Cerebellar nuclear complex (tissue), 1 donor: ENCODE measurements around the gene SMARCA4.
"Not testable (repeated sequence)": the region's sequence is repeated elsewhere in the genome, so short reads cannot be mapped to it uniquely, and the experiment has no call there.

ENCODE experiments used
- DNase-seq, 2 experiments: peaks; one replicate each; lab custom pipeline; 2025; lab: John Stamatoyannopoulos, UW

The SMARCA4 gene

GRCh38 chr19:10928563-10929401, 32.0 kb upstream of the SMARCA4 start, which contains the start of the genes TIMM29 and YIPF2:
TSS of gene TIMM29 (plus strand) at chr19:10928811. CDS start at chr19:10928823, 12 bp downstream.
TSS of gene YIPF2 (minus strand) at chr19:10928639. CDS start at chr19:10928410, 229 bp downstream.
- DNase-seq, result peak; percentile 86 to 91

- DNase-seq, result no peak
Measured at GRCh38 chr19:10929402-10929794, 31.4 kb upstream of the SMARCA4 start.

- DNase-seq, result no peak
Measured at GRCh38 chr19:10935371-10936059, 25.3 kb upstream of the SMARCA4 start.

- DNase-seq, result peak in 1 of 2 experiments; percentile 60
Measured at GRCh38 chr19:10936661-10937084, 24.2 kb upstream of the SMARCA4 start.

GRCh38 chr19:10941649-10942048, 19.2 kb upstream of the SMARCA4 start:
- not testable (repeated sequence) for DNase-seq

- DNase-seq, result not testable (repeated sequence)
Measured at GRCh38 chr19:10943412-10943811, 17.4 kb upstream of the SMARCA4 start.

- DNase-seq, result no peak
Measured at GRCh38 chr19:10945264-10945663, 15.6 kb upstream of the SMARCA4 start.

- peak in 1 of 2 experiments; percentile 4 for DNase-seq
Measured at GRCh38 chr19:10946958-10947657, 13.7 kb upstream of the SMARCA4 start.

- no peak for DNase-seq
Measured at GRCh38 chr19:10952809-10953208, 8.0 kb upstream of the SMARCA4 start.

- not testable (repeated sequence) for DNase-seq
Measured at GRCh38 chr19:10959277-10959968, 1.4 kb upstream of the SMARCA4 start.

- DNase-seq, result peak in 1 of 2 experiments; percentile 27
Measured at GRCh38 chr19:10961073-10961860, 437 bp downstream of the SMARCA4 start.

GRCh38 chr19:10962863-10963262, 2.0 kb downstream of the SMARCA4 start:
- no peak for DNase-seq

- DNase-seq, result no peak
Measured at GRCh38 chr19:10963865-10964264, 3.0 kb downstream of the SMARCA4 start.

GRCh38 chr19:10964903-10965302, 4.1 kb downstream of the SMARCA4 start:
- no peak for DNase-seq

GRCh38 chr19:10965398-10965797, 4.6 kb downstream of the SMARCA4 start:
- no peak for DNase-seq

- no peak for DNase-seq
Measured at GRCh38 chr19:10966809-10967208, 6.0 kb downstream of the SMARCA4 start.

- no peak for DNase-seq
Measured at GRCh38 chr19:10968527-10969135, 7.8 kb downstream of the SMARCA4 start.

- DNase-seq, result no peak
Measured at GRCh38 chr19:10971107-10971726, 10.4 kb downstream of the SMARCA4 start.

- no peak for DNase-seq
Measured at GRCh38 chr19:10975374-10976130, 14.7 kb downstream of the SMARCA4 start.
